Measurements from ENCODE around the gene RFLNA. TPM values are rescaled to one million over a fixed set of nuclear protein-coding genes. Genes with fewer than 3 reads are reported as not detected.
A peak's percentile ranks its signal among the peaks of the same experiment; 100 is the strongest.

Gene RFLNA
- total and polyA plus RNA-seq, 5 donors from 2014 or later, result not detected

DNA sequence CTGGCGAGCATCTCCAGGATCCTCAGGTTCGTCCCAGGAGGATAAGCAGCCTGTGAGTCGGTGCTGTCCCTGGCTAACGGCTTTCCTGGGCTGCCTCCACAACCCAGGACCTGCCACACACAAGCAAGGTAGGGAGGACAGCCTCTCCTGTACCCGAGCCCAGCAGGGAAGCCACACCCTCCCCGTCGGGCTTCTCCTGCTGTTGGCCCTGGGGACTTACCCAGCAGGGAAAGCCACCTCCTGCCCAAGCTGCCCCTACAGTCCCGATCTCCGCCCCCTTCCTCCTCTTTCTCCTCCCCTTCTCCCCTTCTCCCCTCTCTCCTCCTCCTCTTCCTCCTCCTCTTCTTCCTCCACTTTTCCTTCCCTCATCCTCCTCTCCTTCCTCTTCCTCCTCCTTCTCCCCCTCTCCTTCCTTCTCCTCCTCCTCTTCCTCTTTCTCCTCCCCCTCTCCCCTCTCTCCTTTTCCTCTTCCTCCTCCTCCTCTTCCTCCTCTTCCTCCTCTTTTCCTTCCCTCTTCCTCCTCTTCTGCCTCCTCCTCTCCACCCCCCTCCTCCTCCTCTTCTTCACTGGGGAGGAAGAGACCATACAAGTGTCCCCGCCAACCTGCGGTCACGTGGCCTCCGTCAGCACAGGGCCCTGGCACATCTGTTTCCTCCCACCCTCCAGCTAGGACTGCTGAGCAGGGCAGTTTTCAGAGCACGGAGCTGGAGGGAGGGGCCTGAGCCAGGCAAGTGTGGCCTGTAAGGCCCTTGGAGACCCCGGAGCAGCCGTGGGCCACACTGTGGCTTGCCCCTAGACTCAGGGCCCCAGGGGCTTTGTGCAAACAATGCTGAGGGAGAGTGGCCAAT is 17.3 kb upstream of the RFLNA start:
- no peak overlapping the region for H3K27ac Mint-ChIP-seq
- DNase-seq, result peak in 1 of 3 donors; percentile 10

GRCh38 chr12:124278389-124279101 is 16.3 kb upstream of the RFLNA start:
- H3K27me3 Mint-ChIP-seq, result peaks cover 11% of the 10 kb centered on the region
- Histone ChIP-seq H3K9me3 (ENCODE audit: control insufficient read depth in 2 of 2, low read length in 2 of 2) (no peaks in the 10 kb centered on the region), H3K27me3 (ENCODE audit: control insufficient read depth, insufficient read depth, low read length) (peaks cover 5% of the 10 kb centered on the region), H3K4me1 (ENCODE audit: control insufficient read depth, insufficient read depth, low read length, poor library complexity, severe bottlenecking) (peaks cover 3% of the 10 kb centered on the region), H3K4me3 (ENCODE audit: low read depth, low read length) (no peak overlapping the region), H3K36me3 (ENCODE audit: control insufficient read depth, insufficient read depth, low read length) (no peaks in the 10 kb centered on the region), H3K27ac (ENCODE audit: insufficient read depth, low read length, poor library complexity, severe bottlenecking) (no peak overlapping the region)
- H3K9me3 Mint-ChIP-seq, result peaks cover 0 to 2% (median 0%) of the 10 kb centered on the region in 7 donors
- DNase-seq (no peak), ATAC-seq (ENCODE audit: low read depth in 2 of 2) (no peak)
- no peaks in the 10 kb centered on the region for H3K4me1 Mint-ChIP-seq
- H3K27ac Mint-ChIP-seq, result no peak overlapping the region
- H3K4me3 Mint-ChIP-seq, result no peak overlapping the region
- H3K36me3 Mint-ChIP-seq, result no peaks in the 10 kb centered on the region

More for the DNA sequence above, 17.3 kb upstream of the RFLNA start:
- H3K27ac ChIP-seq (ENCODE audit: insufficient read depth, low read length, poor library complexity, severe bottlenecking), result no peak overlapping the region
- H3K4me1 Mint-ChIP-seq, result no peaks in the 10 kb centered on the region
- H3K36me3 Mint-ChIP-seq, result no peaks in the 10 kb centered on the region
- H3K9me3 ChIP-seq (ENCODE audit: control insufficient read depth in 2 of 2, low read length in 2 of 2), result no peaks in the 10 kb centered on the region
- H3K36me3 ChIP-seq (ENCODE audit: control insufficient read depth, insufficient read depth, low read length), result no peaks in the 10 kb centered on the region
- H3K27me3 Mint-ChIP-seq, result peaks cover 11% of the 10 kb centered on the region
- peaks cover 0 to 2% (median 0%) of the 10 kb centered on the region in 7 donors for H3K9me3 Mint-ChIP-seq
- H3K4me3 Mint-ChIP-seq, result no peak overlapping the region
- ATAC-seq (ENCODE audit: low read depth in 2 of 2), result no peak
- H3K4me1 ChIP-seq (ENCODE audit: control insufficient read depth, insufficient read depth, low read length, poor library complexity, severe bottlenecking), result peaks cover 3% of the 10 kb centered on the region
- H3K27me3 ChIP-seq (ENCODE audit: control insufficient read depth, insufficient read depth, low read length), result peaks cover 5% of the 10 kb centered on the region
- no peak overlapping the region for H3K4me3 ChIP-seq (ENCODE audit: low read depth, low read length)

DNA sequence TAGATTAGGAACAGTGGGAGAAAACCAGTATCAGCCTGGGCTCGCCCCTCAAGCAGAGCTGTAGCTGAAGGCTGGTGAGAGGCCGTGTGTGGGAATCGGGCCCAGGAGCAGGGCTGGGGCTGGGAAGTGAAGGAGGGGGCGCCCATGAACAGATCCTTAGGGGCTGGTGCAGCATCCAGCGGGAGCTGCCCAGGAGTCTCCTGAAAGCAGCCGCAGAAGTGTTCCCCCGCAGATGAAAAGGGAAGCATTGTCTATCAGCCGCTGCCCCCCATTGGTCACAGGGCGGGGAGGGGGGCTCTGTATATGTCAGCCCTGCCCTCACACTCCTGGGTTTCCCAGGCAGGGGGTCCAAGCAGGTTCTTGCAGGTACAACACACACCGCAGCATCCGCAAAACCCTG is 15.6 kb upstream of the RFLNA start:
- no peaks in the 10 kb centered on the region for H3K4me1 Mint-ChIP-seq
- H3K27ac Mint-ChIP-seq, result no peak overlapping the region
- no peak overlapping the region for H3K4me3 Mint-ChIP-seq

GRCh38 chr12:124279846-124280360 is 15.0 kb upstream of the RFLNA start:
- Histone ChIP-seq H3K4me1 (ENCODE audit: control insufficient read depth, insufficient read depth, low read length, poor library complexity, severe bottlenecking) (peaks cover 3% of the 10 kb centered on the region), H3K9me3 (ENCODE audit: control insufficient read depth in 2 of 2, low read length in 2 of 2) (peaks cover 3 to 5% of the 10 kb centered on the region in 2 experiments), H3K27me3 (ENCODE audit: control insufficient read depth, insufficient read depth, low read length) (peaks cover 5% of the 10 kb centered on the region), H3K27ac (ENCODE audit: insufficient read depth, low read length, poor library complexity, severe bottlenecking) (no peak overlapping the region), H3K36me3 (ENCODE audit: control insufficient read depth, insufficient read depth, low read length) (no peaks in the 10 kb centered on the region), H3K4me3 (ENCODE audit: low read depth, low read length) (no peak overlapping the region)
- H3K4me1 Mint-ChIP-seq, result no peaks in the 10 kb centered on the region
- ATAC-seq (ENCODE audit: low read depth in 2 of 2) (no peak), DNase-seq (no peak)
- no peak overlapping the region for H3K4me3 Mint-ChIP-seq
- H3K27me3 Mint-ChIP-seq, result peaks cover 11% of the 10 kb centered on the region
- no peak overlapping the region for H3K27ac Mint-ChIP-seq
- no peaks in the 10 kb centered on the region for H3K36me3 Mint-ChIP-seq
- H3K9me3 Mint-ChIP-seq, result peaks cover 0 to 8% (median 4%) of the 10 kb centered on the region in 7 donors

More for the DNA sequence above, 15.6 kb upstream of the RFLNA start:
- H3K27ac ChIP-seq (ENCODE audit: insufficient read depth, low read length, poor library complexity, severe bottlenecking), result no peak overlapping the region
- ATAC-seq (ENCODE audit: low read depth in 2 of 2) (no peak), DNase-seq (no peak)
- peaks cover 11% of the 10 kb centered on the region for H3K27me3 Mint-ChIP-seq
- H3K9me3 ChIP-seq (ENCODE audit: control insufficient read depth in 2 of 2, low read length in 2 of 2), result peaks cover 0 to 1% of the 10 kb centered on the region in 2 experiments
- H3K4me3 ChIP-seq (ENCODE audit: low read depth, low read length), result no peak overlapping the region
- H3K27me3 ChIP-seq (ENCODE audit: control insufficient read depth, insufficient read depth, low read length), result peaks cover 5% of the 10 kb centered on the region
- H3K36me3 ChIP-seq (ENCODE audit: control insufficient read depth, insufficient read depth, low read length), result no peaks in the 10 kb centered on the region
- H3K36me3 Mint-ChIP-seq, result no peaks in the 10 kb centered on the region
- H3K9me3 Mint-ChIP-seq, result peaks cover 0 to 4% (median 2%) of the 10 kb centered on the region in 7 donors
- peaks cover 3% of the 10 kb centered on the region for H3K4me1 ChIP-seq (ENCODE audit: control insufficient read depth, insufficient read depth, low read length, poor library complexity, severe bottlenecking)

- H3K36me3 ChIP-seq (ENCODE audit: control insufficient read depth, insufficient read depth, low read length), result no peaks in the 10 kb centered on the region
- Mint-ChIP-seq H3K27me3 (peaks cover 11% of the 10 kb centered on the region), H3K4me3 (no peak overlapping the region), H3K36me3 (no peaks in the 10 kb centered on the region), H3K27ac (no peak overlapping the region), H3K4me1 (no peaks in the 10 kb centered on the region), H3K9me3 (peaks cover 0 to 18% (median 7%) of the 10 kb centered on the region in 7 donors)
- DNase-seq, result no peak
- H3K27ac ChIP-seq (ENCODE audit: insufficient read depth, low read length, poor library complexity, severe bottlenecking), result no peak overlapping the region
- no peak overlapping the region for H3K4me3 ChIP-seq (ENCODE audit: low read depth, low read length)
- H3K4me1 ChIP-seq (ENCODE audit: control insufficient read depth, insufficient read depth, low read length, poor library complexity, severe bottlenecking), result peaks cover 3% of the 10 kb centered on the region
- no peak for ATAC-seq (ENCODE audit: low read depth in 2 of 2)
- H3K27me3 ChIP-seq (ENCODE audit: control insufficient read depth, insufficient read depth, low read length), result peaks cover 7% of the 10 kb centered on the region
- H3K9me3 ChIP-seq (ENCODE audit: control insufficient read depth in 2 of 2, low read length in 2 of 2), result peaks cover 5 to 8% of the 10 kb centered on the region in 2 experiments
These were observed 13.6 kb upstream of the RFLNA start for GRCh38 chr12:124281309-124281708.

DNA sequence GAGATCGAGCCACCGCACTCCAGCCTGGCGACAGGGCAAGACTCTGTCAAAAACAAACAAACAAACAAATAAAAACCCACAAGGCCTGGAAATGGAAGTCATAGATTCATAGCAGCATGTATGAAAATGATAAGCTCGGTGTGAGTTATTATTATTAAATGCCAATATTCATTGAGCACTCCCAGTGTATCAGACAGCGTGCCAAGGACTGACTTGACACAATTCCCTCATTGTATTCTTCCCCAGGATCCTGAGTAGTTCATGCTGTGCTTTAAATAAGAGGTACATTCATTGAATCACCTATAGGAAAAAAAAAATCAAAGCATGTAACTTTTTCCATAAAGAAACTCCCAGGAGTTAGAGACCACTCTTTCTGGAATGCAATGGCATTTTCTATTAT is 12.6 kb upstream of the RFLNA start:
- Mint-ChIP-seq H3K27me3 (peaks cover 4% of the 10 kb centered on the region), H3K4me3 (no peak overlapping the region), H3K27ac (no peak overlapping the region), H3K9me3 (peaks cover 0 to 18% (median 7%) of the 10 kb centered on the region in 7 donors), H3K4me1 (no peaks in the 10 kb centered on the region), H3K36me3 (no peaks in the 10 kb centered on the region)
- Histone ChIP-seq H3K27ac (ENCODE audit: insufficient read depth, low read length, poor library complexity, severe bottlenecking) (no peak overlapping the region), H3K9me3 (ENCODE audit: control insufficient read depth in 2 of 2, low read length in 2 of 2) (peaks cover 5 to 8% of the 10 kb centered on the region in 2 experiments), H3K27me3 (ENCODE audit: control insufficient read depth, insufficient read depth, low read length) (peaks cover 7% of the 10 kb centered on the region), H3K4me1 (ENCODE audit: control insufficient read depth, insufficient read depth, low read length, poor library complexity, severe bottlenecking) (peaks cover 3% of the 10 kb centered on the region), H3K4me3 (ENCODE audit: low read depth, low read length) (no peak overlapping the region), H3K36me3 (ENCODE audit: control insufficient read depth, insufficient read depth, low read length) (no peaks in the 10 kb centered on the region)
- ATAC-seq (ENCODE audit: low read depth in 2 of 2), result no peak
- DNase-seq, result no peak

- H3K9me3 Mint-ChIP-seq, result peaks cover 0 to 18% (median 7%) of the 10 kb centered on the region in 7 donors
- H3K4me1 Mint-ChIP-seq, result no peaks in the 10 kb centered on the region
These were observed 11.6 kb upstream of the RFLNA start for GRCh38 chr12:124283326-124283725.

More at GRCh38 chr12:124283326-124283725, 11.6 kb upstream of the RFLNA start:
- Histone ChIP-seq H3K9me3 (ENCODE audit: control insufficient read depth in 2 of 2, low read length in 2 of 2) (peaks cover 5 to 8% of the 10 kb centered on the region in 2 experiments), H3K27ac (ENCODE audit: insufficient read depth, low read length, poor library complexity, severe bottlenecking) (no peak overlapping the region), H3K27me3 (ENCODE audit: control insufficient read depth, insufficient read depth, low read length) (peaks cover 7% of the 10 kb centered on the region), H3K36me3 (ENCODE audit: control insufficient read depth, insufficient read depth, low read length) (no peaks in the 10 kb centered on the region), H3K4me3 (ENCODE audit: low read depth, low read length) (no peak overlapping the region), H3K4me1 (ENCODE audit: control insufficient read depth, insufficient read depth, low read length, poor library complexity, severe bottlenecking) (no peaks in the 10 kb centered on the region)
- Mint-ChIP-seq H3K27ac (no peak overlapping the region), H3K4me3 (no peak overlapping the region), H3K36me3 (no peaks in the 10 kb centered on the region), H3K27me3 (peaks cover 4% of the 10 kb centered on the region)
- no peak for ATAC-seq (ENCODE audit: low read depth in 2 of 2)
- no peak for DNase-seq
